HG02623 (cell line): Measurements from ENCODE around the gene NOTCH2.

Experiments used
- ATAC-seq: cut with Tn5 transposase; IDR thresholded peaks from one replicate; pipeline ENCODE4 v1.9.1; 2021; ENCODE audit warnings: moderate library complexity; ENCODE audit not compliant: unreplicated experiment

NOTCH2 gene

GRCh38 chr1:119911775-119912174 lies 157.7 kb downstream of the NOTCH2 start:
- no peak for ATAC-seq

GRCh38 chr1:119910618-119911017 lies 158.8 kb downstream of the NOTCH2 start:
- no peak for ATAC-seq

GRCh38 chr1:119909890-119910596 lies 159.4 kb downstream of the NOTCH2 start:
- ATAC-seq: no peak

GRCh38 chr1:119908661-119909060 lies 160.8 kb downstream of the NOTCH2 start:
- ATAC-seq: no peak

GRCh38 chr1:119906927-119907652 lies 162.4 kb downstream of the NOTCH2 start:
- no peak for ATAC-seq

- no peak for ATAC-seq
Observed at GRCh38 chr1:119903443-119903835, 166.0 kb downstream of the NOTCH2 start.

GRCh38 chr1:119902775-119903442 lies 166.6 kb downstream of the NOTCH2 start:
- no peak for ATAC-seq

GRCh38 chr1:119898981-119899720 lies 170.3 kb downstream of the NOTCH2 start:
- ATAC-seq: no peak

- ATAC-seq: no peak
Observed at GRCh38 chr1:119898530-119898929, 170.9 kb downstream of the NOTCH2 start.

GRCh38 chr1:119896303-119896702 lies 173.2 kb downstream of the NOTCH2 start, which contains the start of gene ADAM30:
Gene ADAM30 (minus strand): TSS chr1:119896515. CDS start chr1:119896336, 179 bp downstream.
- no peak for ATAC-seq

GRCh38 chr1:119895102-119895501 lies 174.4 kb downstream of the NOTCH2 start:
- ATAC-seq: no peak

GRCh38 chr1:119893827-119894700 lies 175.4 kb downstream of the NOTCH2 start:
- ATAC-seq: no peak

GRCh38 chr1:119893238-119893791 lies 176.1 kb downstream of the NOTCH2 start:
- no peak for ATAC-seq

- ATAC-seq: no peak
Observed at GRCh38 chr1:119891386-119891785, 178.1 kb downstream of the NOTCH2 start.

GRCh38 chr1:119888476-119888875 lies 181.0 kb downstream of the NOTCH2 start:
- no peak for ATAC-seq

GRCh38 chr1:119887427-119887826 lies 182.0 kb downstream of the NOTCH2 start:
- no peak for ATAC-seq

GRCh38 chr1:119885903-119886783 lies 183.3 kb downstream of the NOTCH2 start:
- no peak for ATAC-seq

GRCh38 chr1:119884711-119885110 lies 184.8 kb downstream of the NOTCH2 start:
- ATAC-seq: no peak

GRCh38 chr1:119883826-119884225 lies 185.6 kb downstream of the NOTCH2 start:
- no peak for ATAC-seq
